Measurements from ENCODE around the gene B3GALT6.

The B3GALT6 gene

DNA sequence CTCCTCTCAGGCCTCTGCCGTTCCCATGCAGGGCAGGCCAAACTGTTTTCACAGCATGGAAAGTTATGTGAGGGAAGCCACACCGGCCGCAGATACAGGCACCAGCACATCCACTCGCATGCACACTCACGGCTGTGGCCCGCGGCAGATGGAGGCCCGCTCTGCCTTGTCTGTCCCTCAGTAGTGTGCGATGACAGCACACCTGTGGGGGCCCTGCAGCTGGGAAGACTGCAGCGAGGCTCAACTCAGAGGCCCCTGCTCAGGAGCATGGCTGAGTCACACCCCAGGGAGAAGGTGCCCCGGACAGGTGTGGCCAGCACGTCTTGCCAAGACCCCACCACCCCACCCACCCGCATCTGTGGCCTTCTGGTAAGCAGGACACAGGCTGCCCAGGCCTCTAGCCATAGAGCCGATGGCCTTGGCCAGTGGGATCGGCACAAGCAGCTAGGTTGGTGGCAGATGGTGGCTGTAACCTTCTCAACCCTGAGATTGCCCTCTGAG, 42.9 kb downstream of the B3GALT6 start:
- DNase-seq (ENCODE audit: low spot score) = no peak
- TF ChIP-seq, protein P1, sequence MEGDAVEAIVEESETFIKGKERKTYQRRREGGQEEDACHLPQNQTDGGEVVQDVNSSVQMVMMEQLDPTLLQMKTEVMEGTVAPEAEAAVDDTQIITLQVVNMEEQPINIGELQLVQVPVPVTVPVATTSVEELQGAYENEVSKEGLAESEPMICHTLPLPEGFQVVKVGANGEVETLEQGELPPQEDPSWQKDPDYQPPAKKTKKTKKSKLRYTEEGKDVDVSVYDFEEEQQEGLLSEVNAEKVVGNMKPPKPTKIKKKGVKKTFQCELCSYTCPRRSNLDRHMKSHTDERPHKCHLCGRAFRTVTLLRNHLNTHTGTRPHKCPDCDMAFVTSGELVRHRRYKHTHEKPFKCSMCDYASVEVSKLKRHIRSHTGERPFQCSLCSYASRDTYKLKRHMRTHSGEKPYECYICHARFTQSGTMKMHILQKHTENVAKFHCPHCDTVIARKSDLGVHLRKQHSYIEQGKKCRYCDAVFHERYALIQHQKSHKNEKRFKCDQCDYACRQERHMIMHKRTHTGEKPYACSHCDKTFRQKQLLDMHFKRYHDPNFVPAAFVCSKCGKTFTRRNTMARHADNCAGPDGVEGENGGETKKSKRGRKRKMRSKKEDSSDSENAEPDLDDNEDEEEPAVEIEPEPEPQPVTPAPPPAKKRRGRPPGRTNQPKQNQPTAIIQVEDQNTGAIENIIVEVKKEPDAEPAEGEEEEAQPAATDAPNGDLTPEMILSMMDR (IDR thresholded peaks at IDR 0.05; ENCODE audit: extremely low read depth, missing control alignments) = no peak

DNA sequence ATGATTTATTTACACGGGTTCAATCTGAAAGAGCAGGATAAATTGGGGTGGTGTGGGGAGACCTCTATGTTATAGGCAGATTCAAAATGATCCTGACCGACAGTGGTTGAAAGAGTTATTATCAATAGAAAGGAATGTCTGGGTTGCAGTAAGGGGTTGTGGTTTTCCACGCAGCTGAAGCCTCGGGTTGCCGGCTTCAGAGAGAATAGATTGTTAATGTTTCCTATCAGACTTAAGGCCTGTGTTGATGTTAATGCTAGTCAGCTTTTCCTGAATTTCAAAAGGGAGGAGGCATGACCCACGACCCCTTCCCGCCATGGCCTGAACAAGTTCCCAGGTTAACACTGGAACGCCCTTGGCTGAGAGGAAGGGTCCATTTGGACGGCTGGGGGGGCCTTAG, 43.8 kb downstream of the B3GALT6 start:
- TF ChIP-seq, protein P1 (IDR thresholded peaks at IDR 0.05; ENCODE audit: extremely low read depth, missing control alignments) = no peak

DNA sequence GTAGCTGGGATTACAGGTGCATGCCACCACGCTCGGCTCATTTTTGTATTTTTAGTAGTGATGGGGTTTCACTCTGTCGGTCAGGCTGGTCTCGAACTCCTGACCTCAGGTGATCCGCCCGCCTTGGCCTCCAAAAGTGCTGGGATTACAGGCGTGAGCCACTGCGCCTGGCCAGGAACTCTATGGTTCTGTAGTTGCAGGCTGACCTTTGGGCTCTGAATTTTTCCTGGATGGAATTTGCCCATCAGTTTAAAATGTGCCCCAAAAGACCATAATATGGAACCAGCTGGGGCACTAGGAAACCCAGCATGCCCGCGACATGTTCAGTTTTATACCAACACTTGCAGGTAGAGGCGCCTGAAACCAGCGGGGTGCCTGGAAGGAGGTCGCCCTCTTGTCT, 46.6 kb downstream of the B3GALT6 start:
- no peak for DNase-seq (ENCODE audit: low spot score)
- TF ChIP-seq, protein P1 (IDR thresholded peaks at IDR 0.05; ENCODE audit: extremely low read depth, missing control alignments) = no peak

More for the DNA sequence above, 43.8 kb downstream of the B3GALT6 start:
- no peak for DNase-seq (ENCODE audit: low spot score)

DNA sequence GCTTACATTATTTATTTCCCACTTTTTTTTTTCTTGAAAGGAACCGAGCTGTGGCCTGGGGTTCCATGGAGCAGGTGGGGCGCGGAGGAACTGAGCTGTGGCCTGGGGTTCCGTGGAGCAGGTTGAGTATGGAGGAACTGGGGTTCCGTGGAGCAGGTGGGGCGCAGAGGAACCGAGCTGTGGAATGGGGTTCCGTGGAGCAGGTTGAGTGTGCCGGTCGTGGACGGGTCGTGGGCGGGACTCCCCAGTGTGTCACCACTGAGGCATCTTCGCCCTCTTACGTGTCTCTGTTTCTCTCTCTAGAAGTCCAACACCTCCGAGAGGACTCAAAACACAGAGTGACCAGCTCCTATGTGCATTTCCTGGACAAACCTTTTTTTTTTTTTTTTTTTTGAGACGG, 47.0 kb downstream of the B3GALT6 start:
- no peak for DNase-seq (ENCODE audit: low spot score)
- TF ChIP-seq, protein P1 (IDR thresholded peaks at IDR 0.05; ENCODE audit: extremely low read depth, missing control alignments) = no peak

DNA sequence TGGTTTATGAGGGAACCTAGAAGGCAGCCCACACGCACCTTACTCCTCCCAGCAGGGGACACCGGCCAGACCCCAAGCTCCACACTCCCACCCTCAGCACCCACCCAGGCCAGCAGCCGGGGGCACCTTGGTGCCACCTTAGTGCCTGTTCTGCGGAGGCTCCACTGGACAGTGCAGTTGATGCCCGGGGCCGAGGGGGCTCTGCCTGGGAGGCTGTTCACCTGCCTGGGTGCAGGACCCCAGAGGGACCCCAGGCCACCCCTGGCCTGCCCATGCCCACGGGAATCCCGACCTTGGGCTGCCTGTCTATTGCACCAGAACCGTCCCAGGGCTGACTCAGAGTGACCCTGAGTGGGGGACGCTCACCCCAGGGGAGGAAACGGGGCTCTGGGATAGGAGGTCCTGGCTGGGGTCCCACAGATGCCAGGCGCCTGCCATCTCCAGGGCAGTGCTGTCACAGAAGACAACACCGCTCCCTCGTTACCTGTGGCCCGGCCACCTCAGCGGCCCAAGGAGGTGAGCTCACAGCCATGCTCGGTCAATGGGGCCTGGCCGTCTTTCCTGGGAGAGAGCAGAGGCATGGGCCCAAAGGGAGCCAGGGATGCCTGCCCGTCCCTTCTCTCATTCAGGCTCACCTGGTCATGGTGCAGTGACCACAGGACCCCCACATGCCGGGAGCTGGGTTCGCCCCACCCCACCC, 48.9 kb downstream of the B3GALT6 start:
- TF ChIP-seq, protein P1 (IDR thresholded peaks at IDR 0.05; ENCODE audit: extremely low read depth, missing control alignments) = no peak
- no peak for DNase-seq (ENCODE audit: low spot score)

DNA sequence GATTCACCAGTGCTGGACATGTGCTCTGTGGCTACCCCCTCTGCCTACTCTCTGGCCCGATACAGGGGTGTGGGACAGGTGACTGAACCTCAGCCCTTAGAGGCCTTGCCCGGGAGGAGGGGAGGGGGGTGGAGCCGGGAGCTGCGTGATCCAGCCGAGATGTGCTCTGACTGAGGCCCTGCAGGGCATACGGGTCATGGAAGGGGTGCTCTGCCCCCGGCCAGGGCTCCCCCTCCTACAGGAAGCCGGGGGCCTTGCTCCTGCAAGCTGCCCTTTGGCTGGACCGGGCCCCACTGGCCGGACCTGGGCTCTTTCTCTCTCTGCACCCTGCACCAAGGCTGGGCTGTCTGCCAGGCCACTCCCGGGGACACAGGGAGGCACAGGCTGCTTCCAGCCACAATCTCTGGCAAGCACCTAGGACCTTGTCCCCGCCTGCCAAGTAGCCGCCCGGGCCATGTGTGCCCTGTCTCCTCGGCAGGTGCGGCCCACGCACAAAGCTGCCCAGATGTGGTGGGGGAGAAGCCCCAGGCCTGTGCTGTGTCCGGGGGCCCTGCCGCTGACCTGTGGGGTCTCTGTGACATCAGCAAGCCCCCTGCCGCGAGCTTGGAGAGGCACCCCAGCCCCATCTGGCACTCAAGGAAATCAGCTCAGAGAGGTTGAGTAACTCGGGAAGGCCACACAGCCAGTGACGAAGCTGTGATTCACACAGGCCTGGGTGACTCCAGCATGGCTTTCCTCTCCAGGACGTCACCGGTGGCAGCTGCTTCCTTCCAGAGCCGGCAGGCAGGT, 49.7 kb downstream of the B3GALT6 start:
- no peak for DNase-seq (ENCODE audit: low spot score)
- TF ChIP-seq, protein P1 (IDR thresholded peaks at IDR 0.05; ENCODE audit: extremely low read depth, missing control alignments) = no peak

DNA sequence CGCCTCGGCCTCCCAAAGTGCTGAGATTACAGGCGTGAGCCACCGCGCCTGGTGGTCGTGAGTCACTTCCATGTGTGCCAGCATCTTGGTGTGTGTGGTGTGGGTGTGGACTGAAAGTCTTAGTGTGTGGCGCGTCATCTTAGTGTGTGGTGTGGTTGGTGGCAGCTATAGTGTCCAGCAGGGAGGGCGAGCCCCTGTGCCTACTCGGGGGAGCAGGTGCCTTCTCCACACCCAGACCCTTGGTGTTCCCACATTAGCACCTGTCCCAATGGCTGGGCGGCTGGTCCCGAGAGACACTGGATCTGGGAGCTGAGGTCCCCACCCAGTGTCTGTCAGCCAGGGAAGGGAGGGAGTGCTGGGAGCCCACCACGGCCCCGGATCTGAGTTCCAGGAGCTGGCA, 51.0 kb downstream of the B3GALT6 start:
- no peak for DNase-seq (ENCODE audit: low spot score)
- TF ChIP-seq, protein P1 (IDR thresholded peaks at IDR 0.05; ENCODE audit: extremely low read depth, missing control alignments) = no peak
